ENCODE measurements around the gene XPO5.

Gene XPO5

DNA sequence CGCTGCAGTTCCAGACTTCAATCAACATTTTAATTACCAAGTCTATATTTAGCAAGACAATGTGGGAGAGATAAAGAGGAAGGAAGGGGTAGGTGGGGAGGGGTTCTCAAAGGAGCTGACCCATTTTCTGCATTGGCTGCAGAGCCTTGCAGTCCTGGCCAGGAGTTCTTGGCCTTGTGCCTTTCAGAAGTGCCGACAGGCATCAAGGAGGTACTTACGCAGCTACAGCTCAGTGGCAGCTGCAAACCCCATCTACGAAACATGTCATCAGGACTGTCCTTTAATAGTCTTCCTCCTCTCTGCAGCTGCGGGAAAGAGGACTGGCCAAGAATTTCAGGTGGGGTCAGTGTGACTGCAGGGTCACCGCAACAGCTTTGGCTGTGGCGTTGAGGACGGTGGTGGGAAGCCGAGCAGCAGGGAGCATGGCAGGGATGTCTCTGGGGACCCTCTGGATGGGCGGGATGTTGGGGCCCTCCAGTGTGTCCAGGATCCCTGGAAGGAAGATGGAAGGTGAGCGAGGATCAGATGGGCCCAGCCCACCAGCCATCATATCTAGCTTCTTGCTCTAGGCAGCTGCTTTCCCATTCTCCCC lies 63.9 kb downstream of the XPO5 start:
- Histone ChIP-seq H3K27me3 (ENCODE audit: control insufficient read depth in 1 of 2, insufficient read depth in 2 of 2, low read length in 2 of 2) (peaks cover 0 to 13% of the 10 kb centered on the region in 2 donors), H3K9me3 (ENCODE audit: low read length) (no peaks in the 10 kb centered on the region), H3K9ac (ENCODE audit: low read length) (no peak overlapping the region), H3K4me1 (ENCODE audit: insufficient read depth, low read length) (peaks cover 32% of the 10 kb centered on the region), H3K27ac (ENCODE audit: low read depth, low read length) (no peak overlapping the region), H3K4me3 (ENCODE audit: low read depth in 1 of 2, low read length in 2 of 2) (no peak overlapping the region), H3K36me3 (ENCODE audit: insufficient read depth, low read length) (peaks cover 41% of the 10 kb centered on the region)

DNA sequence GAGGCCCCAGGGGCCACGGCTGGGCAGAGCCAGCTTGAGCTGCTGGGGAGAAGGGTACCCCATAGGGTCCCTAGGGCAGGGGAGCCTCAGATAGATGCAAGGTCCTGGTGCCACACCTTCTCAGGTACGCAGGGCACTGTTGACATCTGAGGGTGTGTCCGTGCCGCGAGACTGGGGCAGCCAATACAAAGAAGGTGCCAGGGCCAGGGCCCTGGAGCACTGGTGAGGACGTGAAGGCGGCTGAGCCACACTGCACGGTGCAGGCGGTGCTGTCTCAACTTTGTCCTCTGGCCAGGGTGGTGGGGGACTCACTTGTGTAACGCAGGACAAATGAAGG lies 65.0 kb downstream of the XPO5 start:
- peaks cover 32% of the 10 kb centered on the region for H3K4me1 ChIP-seq (ENCODE audit: insufficient read depth, low read length)
- H3K9ac ChIP-seq (ENCODE audit: low read length), result no peak overlapping the region
- H3K4me3 ChIP-seq (ENCODE audit: low read depth in 1 of 2, low read length in 2 of 2), result peak overlapping the region in 1 of 2 donors; percentile 66
- H3K9me3 ChIP-seq (ENCODE audit: low read length), result no peaks in the 10 kb centered on the region
- H3K27ac ChIP-seq (ENCODE audit: low read depth, low read length), result no peak overlapping the region
- peaks cover 0 to 13% of the 10 kb centered on the region in 2 donors for H3K27me3 ChIP-seq (ENCODE audit: control insufficient read depth in 1 of 2, insufficient read depth in 2 of 2, low read length in 2 of 2)
- H3K36me3 ChIP-seq (ENCODE audit: insufficient read depth, low read length), result peaks cover 44% of the 10 kb centered on the region

DNA sequence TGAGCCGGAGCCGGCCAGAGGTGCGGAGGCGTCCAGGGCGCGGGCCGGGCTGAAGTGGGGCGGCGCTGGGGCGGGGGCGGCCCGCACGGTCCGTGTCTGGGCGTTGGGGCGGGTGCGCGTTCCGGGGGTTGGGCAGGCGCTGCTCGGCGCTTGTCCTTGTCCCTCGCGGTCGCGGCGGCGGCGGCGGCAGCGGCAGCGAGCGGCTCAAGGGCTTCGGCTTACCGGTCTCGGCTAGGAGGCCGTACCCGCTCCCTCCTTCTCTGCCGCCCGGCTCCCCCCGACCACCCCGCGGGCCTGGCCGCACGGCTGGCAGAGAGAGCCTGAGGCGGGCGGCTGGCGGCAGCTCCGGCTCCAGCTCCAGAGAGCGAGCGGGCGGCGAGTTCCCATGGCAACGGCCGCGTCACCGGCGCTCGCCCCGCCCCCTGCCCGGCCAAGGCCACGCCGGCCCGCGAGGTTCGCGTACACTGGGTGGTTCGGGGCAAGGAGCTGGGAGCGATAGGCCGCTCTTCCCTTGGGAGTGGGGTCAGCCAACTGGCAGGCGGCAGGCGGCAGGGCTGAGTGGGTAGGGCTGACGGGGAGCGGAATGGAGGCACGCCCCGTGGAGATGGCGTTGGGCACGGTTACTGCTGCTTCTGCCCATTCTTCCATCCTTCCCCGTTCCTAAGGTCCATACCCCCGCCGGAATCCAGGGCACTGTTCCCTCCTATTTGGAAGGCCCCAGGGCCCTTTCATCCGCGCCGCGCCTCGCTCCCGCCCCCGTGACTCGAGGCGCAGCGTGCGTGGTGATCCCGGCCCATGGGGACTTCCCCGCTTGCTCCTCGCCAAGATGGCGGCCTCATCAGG lies 65.6 kb downstream of the XPO5 start, which contains the start of gene LRRC73:
Gene LRRC73 (minus strand): TSS at position 363 of the 843 bp plus-strand sequence. CDS start 561 bp downstream, outside the sequence.
- Histone ChIP-seq H3K27me3 (ENCODE audit: control insufficient read depth in 1 of 2, insufficient read depth in 2 of 2, low read length in 2 of 2) (peaks cover 0 to 13% of the 10 kb centered on the region in 2 donors), H3K36me3 (ENCODE audit: insufficient read depth, low read length) (peaks cover 44% of the 10 kb centered on the region), H3K4me1 (ENCODE audit: insufficient read depth, low read length) (peaks cover 27% of the 10 kb centered on the region), H3K27ac (ENCODE audit: low read depth, low read length) (peak within 1 kb of the TSS; percentile 52), H3K9me3 (ENCODE audit: low read length) (no peaks in the 10 kb centered on the region), H3K4me3 (ENCODE audit: low read depth in 1 of 2, low read length in 2 of 2) (peak within 1 kb of the TSS; percentile 66 to 74), H3K9ac (ENCODE audit: low read length) (no peak within 1 kb of the TSS)

DNA sequence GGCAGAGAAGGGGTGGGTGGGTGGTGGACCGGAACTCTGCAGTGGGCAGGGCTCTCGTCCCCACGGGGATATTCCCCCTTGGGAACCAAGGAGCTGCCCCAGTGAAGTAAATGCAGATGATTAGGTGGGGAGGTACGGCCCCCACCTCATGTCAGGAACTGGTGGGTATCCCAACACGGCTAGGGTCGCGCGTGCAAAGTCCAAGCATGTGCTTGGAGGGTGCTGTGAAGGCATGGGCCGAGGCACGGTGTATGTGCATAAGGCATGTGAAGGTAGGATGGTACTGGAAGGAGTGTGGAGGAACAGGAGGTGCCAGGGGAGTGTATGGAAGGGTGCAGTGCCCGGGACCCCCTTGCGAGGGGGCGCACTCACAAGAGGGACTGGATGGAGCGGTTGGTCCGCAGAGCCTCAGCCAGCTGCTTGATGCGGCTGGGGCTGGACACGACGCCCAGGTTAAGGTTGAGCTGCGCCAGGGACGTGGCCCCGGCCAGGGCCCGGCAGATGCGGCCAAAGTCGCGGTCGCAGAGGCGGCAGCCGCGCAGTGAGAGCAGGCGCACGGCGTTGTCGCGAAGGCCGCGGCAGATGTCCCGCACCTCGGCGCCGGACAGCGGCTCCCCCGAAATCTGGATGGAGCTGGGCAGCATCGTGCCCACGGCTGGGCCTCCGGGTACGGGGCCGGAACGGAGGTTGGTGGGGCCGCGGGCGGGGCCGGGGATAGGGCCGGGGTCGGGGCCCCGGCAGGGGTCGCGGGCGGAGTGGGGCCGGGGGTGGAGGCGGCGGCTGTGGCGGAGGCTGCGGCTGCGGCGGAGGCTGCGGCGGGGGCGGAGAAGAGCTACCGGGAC lies 66.5 kb downstream of the XPO5 start:
- Histone ChIP-seq H3K9ac (ENCODE audit: low read length) (no peak overlapping the region), H3K36me3 (ENCODE audit: insufficient read depth, low read length) (peaks cover 43% of the 10 kb centered on the region), H3K27ac (ENCODE audit: low read depth, low read length) (peak overlapping the region; percentile 52), H3K4me3 (ENCODE audit: low read depth in 1 of 2, low read length in 2 of 2) (peak overlapping the region; percentile 38 to 74), H3K9me3 (ENCODE audit: low read length) (no peaks in the 10 kb centered on the region), H3K27me3 (ENCODE audit: control insufficient read depth in 1 of 2, insufficient read depth in 2 of 2, low read length in 2 of 2) (peaks cover 0 to 13% of the 10 kb centered on the region in 2 donors), H3K4me1 (ENCODE audit: insufficient read depth, low read length) (peaks cover 19% of the 10 kb centered on the region)

DNA sequence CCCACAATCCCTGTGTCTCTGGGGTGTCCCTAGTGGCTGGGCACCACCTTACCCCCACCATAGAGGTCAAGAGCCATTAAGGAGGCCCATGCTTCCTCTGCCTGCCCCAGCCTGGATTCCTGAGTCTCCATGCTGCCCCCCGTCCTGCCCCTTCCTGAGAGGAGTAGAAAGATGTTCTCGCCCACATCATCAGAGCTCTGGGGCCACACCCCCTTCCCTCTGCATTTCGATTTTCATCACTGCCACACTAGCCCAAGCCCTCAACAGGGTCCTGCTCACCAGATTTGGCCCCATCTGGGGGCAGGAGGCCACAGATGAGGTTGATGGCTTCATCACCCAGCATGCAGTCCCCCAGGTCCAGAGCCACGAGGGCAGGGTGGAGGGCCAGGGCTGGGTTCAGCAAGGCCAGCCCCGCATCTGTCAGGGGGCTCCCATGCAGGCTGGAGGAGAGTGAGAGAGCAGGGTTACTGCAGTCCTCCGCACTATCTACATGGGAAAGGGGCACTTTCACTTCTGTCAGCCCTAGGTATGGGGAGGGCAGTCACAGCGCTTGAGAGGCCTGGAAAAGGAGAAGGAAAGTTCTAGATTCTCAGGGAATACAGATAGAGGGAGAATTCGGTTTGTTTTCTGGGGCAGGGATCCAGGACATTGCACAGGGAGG lies 67.2 kb downstream of the XPO5 start:
- H3K27ac ChIP-seq (ENCODE audit: low read depth, low read length), result no peak overlapping the region
- H3K27me3 ChIP-seq (ENCODE audit: control insufficient read depth in 1 of 2, insufficient read depth in 2 of 2, low read length in 2 of 2), result peaks cover 0 to 13% of the 10 kb centered on the region in 2 donors
- peaks cover 19% of the 10 kb centered on the region for H3K4me1 ChIP-seq (ENCODE audit: insufficient read depth, low read length)
- no peak overlapping the region for H3K9ac ChIP-seq (ENCODE audit: low read length)
- H3K4me3 ChIP-seq (ENCODE audit: low read depth in 1 of 2, low read length in 2 of 2), result no peak overlapping the region
- H3K9me3 ChIP-seq (ENCODE audit: low read length), result no peaks in the 10 kb centered on the region
- H3K36me3 ChIP-seq (ENCODE audit: insufficient read depth, low read length), result peaks cover 41% of the 10 kb centered on the region

DNA sequence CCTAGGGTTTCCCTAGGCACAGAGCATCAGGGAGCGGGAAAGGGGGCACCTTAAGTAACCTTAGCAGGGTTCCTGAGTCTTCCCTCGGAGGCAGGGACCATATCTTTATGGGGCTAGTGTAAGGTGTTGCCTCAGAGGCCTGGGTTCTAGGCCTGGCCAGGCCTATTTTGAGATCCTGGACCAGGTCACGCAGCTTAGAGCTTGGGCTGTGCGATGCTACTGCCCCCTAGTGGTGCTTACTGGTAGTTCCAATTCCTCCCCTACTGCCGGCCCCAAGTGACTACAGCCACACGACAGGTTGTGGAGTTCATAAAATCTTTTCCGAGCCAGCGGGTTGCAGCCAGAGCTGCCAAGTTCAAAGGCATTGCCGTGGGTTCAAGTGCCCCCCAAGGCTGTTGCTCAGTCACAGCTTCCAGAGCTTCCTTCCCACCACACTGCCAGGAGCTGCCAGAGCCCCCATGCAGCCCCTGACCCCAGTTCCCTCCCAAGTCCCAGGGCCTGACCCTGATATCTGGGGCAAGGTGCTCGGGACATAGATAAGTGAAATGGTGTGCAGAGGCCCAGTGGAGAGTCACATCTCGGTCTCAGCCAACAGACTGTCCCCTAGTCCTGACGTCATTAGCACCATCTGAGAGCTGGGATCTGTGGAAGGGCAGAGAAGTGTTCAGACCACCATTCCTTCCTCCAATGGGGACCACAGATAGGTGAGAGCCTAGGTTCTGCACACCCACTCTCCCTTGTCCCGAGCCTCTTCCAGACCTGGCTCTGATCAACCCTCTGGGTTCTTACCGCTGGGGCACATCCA lies 69.0 kb downstream of the XPO5 start:
- H3K36me3 ChIP-seq (ENCODE audit: insufficient read depth, low read length), result peaks cover 42% of the 10 kb centered on the region

DNA sequence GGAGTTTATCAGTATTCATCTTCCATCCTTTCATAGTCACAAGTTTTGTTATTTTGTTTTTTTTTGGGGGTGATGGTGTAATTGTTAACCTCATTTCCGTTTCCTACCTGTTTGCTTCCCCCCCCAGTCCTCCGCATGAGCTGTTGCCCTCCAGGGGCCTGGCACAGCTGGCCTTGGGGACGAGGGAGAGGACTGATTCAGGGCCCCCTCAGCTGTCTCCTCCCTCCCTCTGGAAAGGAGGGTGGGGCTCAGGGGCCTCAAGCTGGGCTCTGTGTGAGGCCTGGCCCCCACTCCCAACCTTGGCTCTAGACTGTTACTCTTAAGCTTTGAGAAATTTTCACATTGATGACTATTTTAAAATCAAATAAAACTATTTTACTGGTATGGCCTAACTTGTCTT lies 69.7 kb downstream of the XPO5 start:
- H3K4me1 ChIP-seq (ENCODE audit: insufficient read depth, low read length), result peaks cover 19% of the 10 kb centered on the region
- peaks cover 0 to 13% of the 10 kb centered on the region in 2 donors for H3K27me3 ChIP-seq (ENCODE audit: control insufficient read depth in 1 of 2, insufficient read depth in 2 of 2, low read length in 2 of 2)
- no peak overlapping the region for H3K27ac ChIP-seq (ENCODE audit: low read depth, low read length)
- no peak overlapping the region for H3K4me3 ChIP-seq (ENCODE audit: low read depth in 1 of 2, low read length in 2 of 2)
- no peak overlapping the region for H3K9ac ChIP-seq (ENCODE audit: low read length)
- H3K36me3 ChIP-seq (ENCODE audit: insufficient read depth, low read length), result peaks cover 42% of the 10 kb centered on the region
- no peaks in the 10 kb centered on the region for H3K9me3 ChIP-seq (ENCODE audit: low read length)

More for the DNA sequence above, 69.0 kb downstream of the XPO5 start:
- Histone ChIP-seq H3K4me3 (ENCODE audit: low read depth in 1 of 2, low read length in 2 of 2) (no peak overlapping the region), H3K9ac (ENCODE audit: low read length) (no peak overlapping the region), H3K27me3 (ENCODE audit: control insufficient read depth in 1 of 2, insufficient read depth in 2 of 2, low read length in 2 of 2) (peaks cover 0 to 13% of the 10 kb centered on the region in 2 donors), H3K4me1 (ENCODE audit: insufficient read depth, low read length) (peaks cover 19% of the 10 kb centered on the region), H3K9me3 (ENCODE audit: low read length) (no peaks in the 10 kb centered on the region), H3K27ac (ENCODE audit: low read depth, low read length) (no peak overlapping the region)

DNA sequence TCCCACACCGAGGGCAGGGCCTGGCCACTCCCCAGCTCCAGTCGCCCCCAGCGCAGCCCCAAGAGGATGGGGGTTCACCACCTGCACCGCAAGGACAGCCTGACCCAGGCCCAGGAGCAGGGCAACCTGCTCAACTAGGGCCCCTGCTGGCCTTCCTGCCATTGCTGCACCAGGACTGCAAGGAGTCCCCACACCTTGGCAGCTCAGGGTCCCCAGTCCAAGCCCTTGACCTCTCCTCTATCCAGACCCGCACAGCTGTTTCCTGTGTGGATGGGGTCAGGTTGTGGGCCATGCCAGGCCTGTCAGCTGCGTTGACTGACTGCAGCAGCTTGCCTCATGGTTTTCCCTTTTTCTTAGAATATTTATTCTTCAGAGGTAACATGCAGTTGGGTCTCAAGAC lies 70.1 kb downstream of the XPO5 start:
- Histone ChIP-seq H3K4me1 (ENCODE audit: insufficient read depth, low read length) (peaks cover 17% of the 10 kb centered on the region), H3K36me3 (ENCODE audit: insufficient read depth, low read length) (peaks cover 46% of the 10 kb centered on the region), H3K9me3 (ENCODE audit: low read length) (no peaks in the 10 kb centered on the region), H3K4me3 (ENCODE audit: low read depth in 1 of 2, low read length in 2 of 2) (no peak overlapping the region), H3K9ac (ENCODE audit: low read length) (no peak overlapping the region), H3K27ac (ENCODE audit: low read depth, low read length) (no peak overlapping the region), H3K27me3 (ENCODE audit: control insufficient read depth in 1 of 2, insufficient read depth in 2 of 2, low read length in 2 of 2) (peaks cover 0 to 13% of the 10 kb centered on the region in 2 donors)

DNA sequence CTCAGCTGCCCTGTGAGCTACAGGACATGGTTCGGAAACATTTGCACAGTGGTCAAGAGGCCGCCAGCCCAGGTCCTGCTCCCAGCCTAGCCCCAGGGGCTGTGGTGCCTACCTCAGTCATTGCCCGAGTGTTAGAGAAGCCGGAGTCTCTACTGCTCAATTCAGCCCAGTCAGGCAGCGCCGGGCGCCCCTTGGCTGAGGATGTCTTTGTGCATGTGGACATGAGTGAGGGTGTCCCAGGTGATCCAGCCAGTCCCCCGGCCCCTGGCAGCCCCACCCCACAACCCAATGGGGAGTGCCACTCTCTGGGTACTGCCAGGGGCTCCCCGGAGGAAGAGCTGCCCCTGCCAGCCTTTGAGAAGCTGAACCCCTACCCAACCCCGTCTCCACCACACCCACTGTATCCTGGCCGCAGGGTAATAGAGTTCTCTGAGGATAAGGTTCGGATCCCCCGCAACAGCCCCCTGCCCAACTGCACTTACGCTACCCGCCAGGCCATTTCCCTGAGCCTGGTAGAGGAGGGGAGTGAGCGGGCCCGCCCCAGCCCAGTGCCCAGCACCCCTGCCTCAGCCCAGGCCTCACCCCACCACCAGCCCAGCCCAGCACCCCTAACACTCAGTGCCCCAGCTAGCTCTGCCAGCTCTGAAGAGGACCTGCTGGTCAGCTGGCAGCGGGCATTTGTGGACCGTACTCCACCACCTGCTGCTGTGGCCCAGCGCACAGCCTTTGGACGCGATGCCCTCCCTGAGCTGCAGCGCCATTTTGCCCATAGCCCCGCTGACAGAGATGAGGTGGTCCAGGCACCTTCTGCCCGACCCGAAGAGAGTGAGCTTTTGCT lies 70.9 kb downstream of the XPO5 start:
- peaks cover 0 to 13% of the 10 kb centered on the region in 2 donors for H3K27me3 ChIP-seq (ENCODE audit: control insufficient read depth in 1 of 2, insufficient read depth in 2 of 2, low read length in 2 of 2)
- H3K4me3 ChIP-seq (ENCODE audit: low read depth in 1 of 2, low read length in 2 of 2), result no peak overlapping the region
- no peak overlapping the region for H3K9ac ChIP-seq (ENCODE audit: low read length)
- H3K9me3 ChIP-seq (ENCODE audit: low read length), result no peaks in the 10 kb centered on the region
- no peak overlapping the region for H3K27ac ChIP-seq (ENCODE audit: low read depth, low read length)
- peaks cover 15% of the 10 kb centered on the region for H3K4me1 ChIP-seq (ENCODE audit: insufficient read depth, low read length)
- peaks cover 54% of the 10 kb centered on the region for H3K36me3 ChIP-seq (ENCODE audit: insufficient read depth, low read length)

DNA sequence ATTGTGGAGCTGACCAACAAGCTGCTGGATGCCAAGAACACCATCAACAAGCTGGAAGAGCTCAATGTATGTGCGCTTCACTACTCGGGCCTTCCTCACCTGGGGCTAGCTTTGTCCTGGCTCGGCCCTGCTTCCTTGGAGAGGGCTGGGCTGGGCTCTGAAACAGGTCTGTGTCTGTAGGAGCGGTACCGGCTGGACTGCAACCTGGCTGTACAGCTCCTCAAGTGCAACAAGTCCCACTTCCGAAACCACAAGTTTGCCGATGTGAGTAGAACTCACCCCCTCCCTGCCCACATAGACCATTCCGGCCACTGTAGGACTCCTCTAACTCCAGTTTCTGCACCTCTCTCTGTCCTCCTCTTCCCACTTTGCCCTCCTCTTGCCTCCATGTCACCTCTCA lies 72.4 kb downstream of the XPO5 start:
- H3K36me3 ChIP-seq (ENCODE audit: insufficient read depth, low read length), result peaks cover 69% of the 10 kb centered on the region

More for the DNA sequence above, 72.4 kb downstream of the XPO5 start:
- peaks cover 8% of the 10 kb centered on the region for H3K4me1 ChIP-seq (ENCODE audit: insufficient read depth, low read length)
- H3K4me3 ChIP-seq (ENCODE audit: low read depth in 1 of 2, low read length in 2 of 2), result no peak overlapping the region
- peaks cover 0 to 6% of the 10 kb centered on the region in 2 donors for H3K27me3 ChIP-seq (ENCODE audit: control insufficient read depth in 1 of 2, insufficient read depth in 2 of 2, low read length in 2 of 2)
- no peak overlapping the region for H3K9ac ChIP-seq (ENCODE audit: low read length)
- H3K27ac ChIP-seq (ENCODE audit: low read depth, low read length), result no peak overlapping the region
- H3K9me3 ChIP-seq (ENCODE audit: low read length), result no peaks in the 10 kb centered on the region

Measured in muscle layer of colon (tissue), 2 donors.